Measurements from ENCODE around the gene RORB. TPM values are rescaled to one million over a fixed set of nuclear protein-coding genes. Genes with fewer than 3 reads are reported as not detected.

Gene RORB
- polyA plus RNA-seq, 3 donors = not detected

GRCh38 chr9:74653410-74654080 is 156.4 kb downstream of the RORB start:
- H3K9me3 Mint-ChIP-seq = peaks cover 0 to 3% (median 0%) of the 10 kb centered on the region in 7 donors
- no peak overlapping the region for H3K4me3 Mint-ChIP-seq
- Histone ChIP-seq H3K79me2 (ENCODE audit: insufficient read depth, low read length) (no peaks in the 10 kb centered on the region), H3K36me3 (replicated peaks in 1 of 2; ENCODE audit: control insufficient read depth in 1 of 2, insufficient read depth in 2 of 2, low read length in 2 of 2) (no peaks in the 10 kb centered on the region), H3K4me3 (replicated peaks in 1 of 3; ENCODE audit: low read depth in 2 of 3, low read length in 3 of 3) (no peak overlapping the region), H2AFZ (ENCODE audit: insufficient read depth, low read depth, low read length, poor library complexity, severe bottlenecking) (no peak overlapping the region), H3K27me3 (ENCODE audit: control insufficient read depth in 2 of 2, insufficient read depth in 2 of 2, low read length in 2 of 2) (no peaks in the 10 kb centered on the region), H4K20me1 (ENCODE audit: insufficient read depth, low read length) (no peaks in the 10 kb centered on the region), H3K9me3 (replicated peaks in 1 of 2; ENCODE audit: control insufficient read depth in 1 of 2, insufficient read depth in 1 of 2, low read length in 2 of 2) (no peaks in the 10 kb centered on the region), H3K4me2 (replicated peaks; ENCODE audit: extremely low read depth, low read length, poor library complexity, severe bottlenecking) (no peak overlapping the region), H3K9ac (ENCODE audit: insufficient read depth, low read length, poor library complexity, severe bottlenecking) (no peak overlapping the region), H3K4me1 (ENCODE audit: control insufficient read depth in 1 of 2, insufficient read depth in 2 of 2, low read length in 2 of 2) (no peaks in the 10 kb centered on the region), H3K27ac (ENCODE audit: low read depth in 1 of 2, low read length in 2 of 2) (no peak overlapping the region)
- intact Hi-C loops (cut with micrococcal nuclease) = no loop called here
- H3K4me1 Mint-ChIP-seq = no peaks in the 10 kb centered on the region
- H3K36me3 Mint-ChIP-seq = no peaks in the 10 kb centered on the region
- no peak for DNase-seq
- 84% methylated on average over 6 of the region's 11 CpGs for WGBS (ENCODE audit: insufficient coverage)
- no peak for TF ChIP-seq CTCF (IDR thresholded peaks at IDR 0.05)
- H3K27me3 Mint-ChIP-seq (ENCODE audit: low read depth in 3 of 3) = peaks cover 1 to 6% (median 3%) of the 10 kb centered on the region in 3 donors
- no peak overlapping the region for H3K27ac Mint-ChIP-seq

- 90% methylated on average over 2 of the region's 8 CpGs for WGBS (ENCODE audit: insufficient coverage)
- H3K4me1 ChIP-seq (ENCODE audit: control insufficient read depth in 1 of 2, insufficient read depth in 2 of 2, low read length in 2 of 2) = no peaks in the 10 kb centered on the region
- H3K36me3 ChIP-seq (replicated peaks in 1 of 2; ENCODE audit: control insufficient read depth in 1 of 2, insufficient read depth in 2 of 2, low read length in 2 of 2) = no peaks in the 10 kb centered on the region
- no peaks in the 10 kb centered on the region for H3K9me3 ChIP-seq (replicated peaks in 1 of 2; ENCODE audit: control insufficient read depth in 1 of 2, insufficient read depth in 1 of 2, low read length in 2 of 2)
- intact Hi-C loops (cut with micrococcal nuclease) = no loop called here
- Mint-ChIP-seq H3K27ac (no peak overlapping the region), H3K9me3 (peaks cover 0 to 9% (median 0%) of the 10 kb centered on the region in 7 donors), H3K4me3 (no peak overlapping the region), H3K27me3 (ENCODE audit: low read depth in 3 of 3) (no peaks in the 10 kb centered on the region), H3K4me1 (no peaks in the 10 kb centered on the region), H3K36me3 (no peaks in the 10 kb centered on the region)
- no peak overlapping the region for H3K27ac ChIP-seq (ENCODE audit: low read depth in 1 of 2, low read length in 2 of 2)
- no peaks in the 10 kb centered on the region for H3K27me3 ChIP-seq (ENCODE audit: control insufficient read depth in 2 of 2, insufficient read depth in 2 of 2, low read length in 2 of 2)
- H3K4me2 ChIP-seq (replicated peaks; ENCODE audit: extremely low read depth, low read length, poor library complexity, severe bottlenecking) = no peak overlapping the region
- no peaks in the 10 kb centered on the region for H4K20me1 ChIP-seq (ENCODE audit: insufficient read depth, low read length)
- no peak for DNase-seq
- no peak for TF ChIP-seq CTCF (IDR thresholded peaks at IDR 0.05)
- H3K79me2 ChIP-seq (ENCODE audit: insufficient read depth, low read length) = no peaks in the 10 kb centered on the region
- H2AFZ ChIP-seq (ENCODE audit: insufficient read depth, low read depth, low read length, poor library complexity, severe bottlenecking) = no peak overlapping the region
- no peak overlapping the region for H3K9ac ChIP-seq (ENCODE audit: insufficient read depth, low read length, poor library complexity, severe bottlenecking)
- H3K4me3 ChIP-seq (replicated peaks in 1 of 3; ENCODE audit: low read depth in 2 of 3, low read length in 3 of 3) = no peak overlapping the region
Observed at GRCh38 chr9:74662674-74663073, 165.5 kb downstream of the RORB start.
